ENCODE data around the gene ADAMTSL5. TPM values are rescaled to one million over a fixed set of nuclear protein-coding genes. Genes with fewer than 3 reads are reported as not detected.

The ADAMTSL5 gene
- total and polyA plus RNA-seq, 9 of the 15 experiments (the other 6 are each of a cell fraction or from before 2014, with no cell fraction given) = 1.0 to 11.6 (median 4.1) TPM

DNA sequence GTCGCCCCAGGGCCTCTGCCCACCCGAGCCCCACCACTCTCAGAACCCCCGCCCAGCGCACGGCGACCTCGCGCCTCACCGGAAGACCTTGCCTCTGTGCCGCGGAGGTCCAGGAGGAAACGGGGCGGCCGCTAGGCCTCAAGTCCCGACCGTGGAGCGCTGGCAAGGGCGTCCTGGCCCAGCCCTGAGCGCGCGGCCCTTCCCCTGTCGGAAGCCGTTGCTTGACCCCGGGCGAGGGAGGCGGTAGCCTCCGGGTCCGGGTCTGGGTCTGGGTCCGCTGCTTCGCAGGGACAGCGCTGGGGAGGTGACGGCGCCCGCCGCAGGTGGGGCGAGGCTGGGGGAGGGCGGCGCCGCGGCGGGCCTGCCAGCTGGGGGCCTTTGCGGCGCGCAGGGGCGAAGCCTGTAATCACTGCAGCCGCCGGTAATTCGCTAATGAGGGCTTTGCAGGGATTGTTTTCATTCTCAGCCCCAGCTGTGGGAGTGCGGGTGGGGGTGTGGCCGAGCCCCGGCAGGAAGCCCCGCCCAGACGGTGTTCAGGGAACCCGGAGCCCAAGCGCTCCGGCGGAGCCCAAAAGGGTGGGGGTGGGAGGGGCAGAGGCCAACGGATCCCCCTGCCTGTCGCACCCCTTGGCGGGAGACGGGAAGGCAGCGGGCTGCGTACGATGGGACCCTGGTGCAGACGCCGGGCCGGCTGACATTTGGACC is 42.4 kb downstream of the ADAMTSL5 start:
- 26% methylated on average over 27 of the region's 67 CpGs for WGBS (ENCODE audit: insufficient coverage, low coverage, missing lambda C conversion rate)
- H3K4me3 ChIP-seq = no peak overlapping the region
- no peak overlapping the region for H3K27ac ChIP-seq (ENCODE audit: extremely low read depth, low read depth, low read length)
- peaks cover 14% of the 10 kb centered on the region for H4K20me1 ChIP-seq (replicated peaks; ENCODE audit: control insufficient read depth, insufficient read depth, low read length)
- H2AFZ ChIP-seq (ENCODE audit: low read depth, low read length) = no peak overlapping the region
- ChIA-PET POLR2A (interaction anchor here (0.6 to 1.4 kb wide), 3 partner anchors 12 to 50 kb away, joined by 3 to 7 read pairs (median 6); no protein-coding TSS in a partner anchor), CTCF (ENCODE audit: low intra/inter-chr PET ratio) (interaction anchor here (0.6 kb wide), 1 partner anchor 43 kb away, joined by 3 read pairs; no protein-coding TSS in a partner anchor)
- in situ Hi-C loops (cut with MboI) (no loop called here), intact Hi-C loops (cut with micrococcal nuclease) (no loop called here)
- no peaks in the 10 kb centered on the region for H3K9me1 ChIP-seq (ENCODE audit: control insufficient read depth, insufficient read depth, low read length)
- ATAC-seq (peak; percentile 76), FAIRE-seq (peak; percentile 11), DNase-seq (ENCODE audit: extremely low read depth in 1 of 4, low spot score in 3 of 4) (peak; percentile 64 to 80 (median 76))
- H3K36me3 ChIP-seq (ENCODE audit: control insufficient read depth, insufficient read depth, low read length) = peaks cover 13% of the 10 kb centered on the region; the same call in 1 of the 3 replicates
- peak overlapping the region in 1 of 2 experiments; percentile 32; a peak in 1 of 4 replicates for H3K9ac ChIP-seq (ENCODE audit: insufficient read depth in 1 of 2, low read depth in 2 of 2, low read length in 2 of 2)
- no TSS peak for BruUV-seq (replicated peaks)
- peaks cover 6 to 85% of the 10 kb centered on the region in 2 experiments; a peak in 4 of 5 replicates for H3K4me1 ChIP-seq (replicated peaks in 1 of 2; ENCODE audit: control insufficient read depth in 2 of 2, insufficient read depth in 2 of 2, low read length in 2 of 2)
- no peaks in the 10 kb centered on the region for H3K9me3 ChIP-seq (replicated peaks; ENCODE audit: control insufficient read depth, insufficient read depth, low read depth, low read length)
- H3K27me3 ChIP-seq (ENCODE audit: control insufficient read depth in 2 of 2, insufficient read depth in 2 of 2, low read length in 2 of 2) = no peaks in the 10 kb centered on the region
- 0 out of 2 replicates have a peak overlapping the region, but pooled peaks have one; percentile 13 for H3K4me2 ChIP-seq (ENCODE audit: insufficient read depth, low read length)
- peaks cover 26% of the 10 kb centered on the region for H3K79me2 ChIP-seq (ENCODE audit: control insufficient read depth, insufficient read depth, low read length)
- TF ChIP-seq PHF21A (IDR thresholded peaks at IDR 0.05; ENCODE audit: borderline replicate concordance, low read depth) (peak; percentile 59; the same call in 1 of the 2 replicates), STAT5A (IDR thresholded peaks at IDR 0.05; ENCODE audit: borderline replicate concordance, low read length) (no peak), ZNF316 (IDR thresholded peaks at IDR 0.05) (no peak), SPI1 (IDR thresholded peaks at IDR 0.05; ENCODE audit: borderline replicate concordance, low read depth, low read length) (no peak), PCBP1 (IDR thresholded peaks at IDR 0.05; ENCODE audit: low read depth, low read length, poor library complexity, severe bottlenecking) (peak; percentile 22), ZFX (CRISPR knock-in tag; IDR thresholded peaks at IDR 0.05) (no peak), GABPB2 (CRISPR knock-in tag; conservative IDR thresholded peaks at IDR 0.05) (no peak), KHSRP (IDR thresholded peaks at IDR 0.05) (no peak), RBBP5 (IDR thresholded peaks at IDR 0.05; ENCODE audit: borderline replicate concordance, insufficient read depth, low read length, poor library complexity, severe bottlenecking) (peak; percentile 2), ZNF274 (IDR thresholded peaks at IDR 0.05; ENCODE audit: borderline replicate concordance, low read depth, low read length) (no peak)
- TF ChIP-seq, protein P1, sequence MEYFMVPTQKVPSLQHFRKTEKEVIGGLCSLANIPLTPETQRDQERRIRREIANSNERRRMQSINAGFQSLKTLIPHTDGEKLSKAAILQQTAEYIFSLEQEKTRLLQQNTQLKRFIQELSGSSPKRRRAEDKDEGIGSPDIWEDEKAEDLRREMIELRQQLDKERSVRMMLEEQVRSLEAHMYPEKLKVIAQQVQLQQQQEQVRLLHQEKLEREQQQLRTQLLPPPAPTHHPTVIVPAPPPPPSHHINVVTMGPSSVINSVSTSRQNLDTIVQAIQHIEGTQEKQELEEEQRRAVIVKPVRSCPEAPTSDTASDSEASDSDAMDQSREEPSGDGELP (CRISPR knock-in tag; IDR thresholded peaks at IDR 0.05; ENCODE audit: borderline replicate concordance) = peak; percentile 64; the same call in 1 of the 2 replicates
- TF ChIP-seq, protein P2, sequence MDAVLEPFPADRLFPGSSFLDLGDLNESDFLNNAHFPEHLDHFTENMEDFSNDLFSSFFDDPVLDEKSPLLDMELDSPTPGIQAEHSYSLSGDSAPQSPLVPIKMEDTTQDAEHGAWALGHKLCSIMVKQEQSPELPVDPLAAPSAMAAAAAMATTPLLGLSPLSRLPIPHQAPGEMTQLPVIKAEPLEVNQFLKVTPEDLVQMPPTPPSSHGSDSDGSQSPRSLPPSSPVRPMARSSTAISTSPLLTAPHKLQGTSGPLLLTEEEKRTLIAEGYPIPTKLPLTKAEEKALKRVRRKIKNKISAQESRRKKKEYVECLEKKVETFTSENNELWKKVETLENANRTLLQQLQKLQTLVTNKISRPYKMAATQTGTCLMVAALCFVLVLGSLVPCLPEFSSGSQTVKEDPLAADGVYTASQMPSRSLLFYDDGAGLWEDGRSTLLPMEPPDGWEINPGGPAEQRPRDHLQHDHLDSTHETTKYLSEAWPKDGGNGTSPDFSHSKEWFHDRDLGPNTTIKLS (IDR thresholded peaks at IDR 0.05; ENCODE audit: borderline replicate concordance, low read depth) = no peak
